ENCODE results near the gene GUSB. TPM values are rescaled to one million over a fixed set of nuclear protein-coding genes. Genes with fewer than 3 reads are reported as not detected.

Gene GUSB
- total and polyA plus RNA-seq, 4 donors, result 20.8 to 49.7 (median 32.7) TPM

DNA sequence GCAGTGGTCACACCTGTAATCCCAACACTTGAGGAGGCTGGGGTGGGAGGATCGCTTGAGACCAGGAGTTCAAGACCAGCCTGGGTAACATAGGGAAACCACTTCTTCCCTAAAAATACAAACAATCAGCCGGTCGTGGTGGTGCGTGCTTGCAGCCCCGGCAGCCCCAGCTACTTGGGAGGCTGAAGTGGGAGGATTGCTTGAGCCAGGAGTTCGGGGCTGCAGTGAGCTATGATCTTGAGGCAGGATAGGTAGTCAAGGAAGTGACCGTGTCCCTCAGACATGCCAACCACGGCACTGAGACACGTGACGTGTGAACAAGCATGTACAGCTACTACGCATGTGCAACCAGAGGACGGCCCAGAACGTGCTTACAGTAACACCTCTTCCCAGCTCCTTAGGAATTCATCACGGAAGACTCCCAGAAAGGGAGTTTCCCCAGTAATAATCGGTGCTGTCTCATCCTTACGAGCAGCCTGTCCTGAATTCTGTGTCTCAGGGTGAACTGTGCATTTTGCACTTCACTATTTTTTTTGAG, 5.3 kb downstream of the GUSB start:
- Histone ChIP-seq H3K36me3 (ENCODE audit: control insufficient read depth, insufficient read depth, low read length) (peaks cover 89% of the 10 kb centered on the region), H3K27ac (ENCODE audit: low read depth, low read length) (no peak overlapping the region), H3K9me3 (ENCODE audit: control insufficient read depth, insufficient read depth, low read length) (no peaks in the 10 kb centered on the region), H3K4me3 (ENCODE audit: low read depth, low read length) (no peak overlapping the region), H3K27me3 (ENCODE audit: control insufficient read depth, insufficient read depth, low read length) (no peaks in the 10 kb centered on the region), H3K4me1 (ENCODE audit: control insufficient read depth, insufficient read depth, low read length) (peaks cover 15% of the 10 kb centered on the region)
- WGBS (ENCODE audit: insufficient coverage), result 99% methylated on average over 14 of the region's 16 CpGs
- DNase-seq (ENCODE audit: low read depth in 4 of 6, low spot score in 6 of 6), result no peak

DNA sequence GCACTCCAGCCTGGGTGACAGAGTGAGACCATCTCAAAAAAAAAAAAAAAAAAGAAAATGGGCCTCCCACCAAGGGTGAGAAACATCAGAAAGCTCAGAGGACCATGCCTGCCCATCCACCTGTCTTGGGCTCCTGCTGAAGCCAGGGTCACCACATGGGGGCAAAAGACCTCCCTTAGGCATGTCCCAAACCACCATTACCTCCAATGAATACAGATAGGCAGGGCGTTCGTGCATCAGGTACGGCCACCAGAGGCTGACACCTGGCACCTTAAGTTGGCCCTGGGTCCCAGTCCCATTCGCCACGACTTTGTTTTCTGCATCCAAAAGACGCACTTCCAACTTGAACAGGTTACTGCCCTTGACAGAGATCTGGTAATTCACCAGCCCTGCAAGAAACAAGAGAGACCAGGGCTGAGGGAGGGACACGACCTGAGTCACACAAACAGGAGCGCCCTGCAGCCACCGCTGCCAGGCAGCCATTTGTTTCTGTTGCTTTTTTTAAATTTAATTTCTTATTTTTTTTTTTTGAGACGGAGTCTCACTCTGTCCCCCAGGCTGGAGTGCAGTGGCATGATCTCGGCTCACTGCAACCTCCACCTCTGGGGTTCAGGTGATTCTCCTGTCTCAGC, 6.1 kb downstream of the GUSB start:
- H3K9me3 ChIP-seq (ENCODE audit: control insufficient read depth, insufficient read depth, low read length), result no peaks in the 10 kb centered on the region
- no peak for DNase-seq (ENCODE audit: low read depth in 4 of 6, low spot score in 6 of 6)
- peaks cover 8% of the 10 kb centered on the region for H3K4me1 ChIP-seq (ENCODE audit: control insufficient read depth, insufficient read depth, low read length)
- H3K27ac ChIP-seq (ENCODE audit: low read depth, low read length), result no peak overlapping the region
- no peaks in the 10 kb centered on the region for H3K27me3 ChIP-seq (ENCODE audit: control insufficient read depth, insufficient read depth, low read length)
- peaks cover 97% of the 10 kb centered on the region for H3K36me3 ChIP-seq (ENCODE audit: control insufficient read depth, insufficient read depth, low read length)
- WGBS (ENCODE audit: insufficient coverage), result 96% methylated on average over 7 of the region's 11 CpGs
- no peak overlapping the region for H3K4me3 ChIP-seq (ENCODE audit: low read depth, low read length)

GRCh38 chr7:65974876-65975275, 7.1 kb downstream of the GUSB start:
- 85% methylated on average over 9 of the region's 9 CpGs for WGBS (ENCODE audit: insufficient coverage)
- Histone ChIP-seq H3K9me3 (ENCODE audit: control insufficient read depth, insufficient read depth, low read length) (no peaks in the 10 kb centered on the region), H3K4me1 (ENCODE audit: control insufficient read depth, insufficient read depth, low read length) (no peaks in the 10 kb centered on the region), H3K36me3 (ENCODE audit: control insufficient read depth, insufficient read depth, low read length) (peaks cover 97% of the 10 kb centered on the region), H3K27ac (ENCODE audit: low read depth, low read length) (no peak overlapping the region), H3K27me3 (ENCODE audit: control insufficient read depth, insufficient read depth, low read length) (no peaks in the 10 kb centered on the region), H3K4me3 (ENCODE audit: low read depth, low read length) (no peak overlapping the region)
- no peak for DNase-seq (ENCODE audit: low read depth in 4 of 6, low spot score in 6 of 6)

DNA sequence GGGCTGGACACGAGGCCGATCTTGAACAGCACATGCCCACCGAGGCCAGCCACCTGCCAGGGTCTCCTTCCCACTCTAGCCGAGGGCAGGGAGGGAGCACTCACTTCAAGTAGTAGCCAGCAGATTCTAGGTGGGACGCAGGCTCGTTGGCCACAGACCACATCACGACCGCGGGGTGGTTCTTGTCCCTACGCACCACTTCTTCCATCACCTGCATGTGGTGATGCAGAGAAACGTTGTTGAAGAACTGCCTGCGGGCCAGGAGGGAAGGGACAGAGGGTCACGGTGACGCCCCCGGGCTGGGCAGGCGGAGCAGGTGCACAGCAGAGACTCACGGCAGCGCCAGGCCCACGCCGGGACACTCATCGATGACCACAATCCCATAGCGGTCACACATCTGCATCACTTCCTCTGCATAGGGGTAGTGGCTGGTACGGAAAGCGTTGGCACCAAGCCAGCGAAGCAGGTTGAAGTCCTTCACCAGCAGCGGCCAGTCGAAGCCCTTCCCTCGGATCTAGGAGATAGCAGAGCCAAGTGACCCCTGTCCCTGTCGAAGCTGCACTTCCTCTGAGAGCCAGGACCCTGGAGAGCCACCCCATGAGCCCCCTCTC, 7.7 kb downstream of the GUSB start:
- Histone ChIP-seq H3K27me3 (ENCODE audit: control insufficient read depth, insufficient read depth, low read length) (no peaks in the 10 kb centered on the region), H3K9me3 (ENCODE audit: control insufficient read depth, insufficient read depth, low read length) (no peaks in the 10 kb centered on the region), H3K4me1 (ENCODE audit: control insufficient read depth, insufficient read depth, low read length) (no peaks in the 10 kb centered on the region), H3K36me3 (ENCODE audit: control insufficient read depth, insufficient read depth, low read length) (peaks cover 96% of the 10 kb centered on the region), H3K4me3 (ENCODE audit: low read depth, low read length) (no peak overlapping the region), H3K27ac (ENCODE audit: low read depth, low read length) (no peak overlapping the region)
- no peak for DNase-seq (ENCODE audit: low read depth in 4 of 6, low spot score in 6 of 6)
- WGBS (ENCODE audit: insufficient coverage), result 94% methylated on average over 27 of the region's 29 CpGs

DNA sequence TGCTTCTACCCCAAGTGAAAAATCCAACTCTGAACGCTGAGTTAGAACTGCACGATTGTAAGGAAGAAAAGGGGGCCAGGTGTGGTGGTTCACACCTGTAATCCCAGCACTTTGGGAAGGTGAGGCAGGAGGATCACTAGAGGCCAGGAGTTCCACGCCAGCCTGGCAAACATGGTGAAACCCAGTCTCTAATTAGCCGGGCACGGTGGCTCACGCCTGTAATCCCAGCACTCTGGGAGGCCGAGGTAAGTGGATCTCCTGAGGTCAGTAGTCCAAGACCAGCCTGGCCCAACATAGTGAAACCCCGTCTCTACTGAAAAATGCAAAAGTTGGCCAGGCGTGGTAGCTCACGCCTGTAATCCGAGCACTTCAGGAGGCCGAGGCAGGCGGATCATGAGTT, 9.0 kb downstream of the GUSB start:
- Histone ChIP-seq H3K27ac (ENCODE audit: low read depth, low read length) (no peak overlapping the region), H3K36me3 (ENCODE audit: control insufficient read depth, insufficient read depth, low read length) (peaks cover 96% of the 10 kb centered on the region), H3K9me3 (ENCODE audit: control insufficient read depth, insufficient read depth, low read length) (no peaks in the 10 kb centered on the region), H3K27me3 (ENCODE audit: control insufficient read depth, insufficient read depth, low read length) (no peaks in the 10 kb centered on the region), H3K4me1 (ENCODE audit: control insufficient read depth, insufficient read depth, low read length) (no peaks in the 10 kb centered on the region), H3K4me3 (ENCODE audit: low read depth, low read length) (no peak overlapping the region)
- DNase-seq (ENCODE audit: low read depth in 4 of 6, low spot score in 6 of 6), result no peak
- WGBS (ENCODE audit: insufficient coverage), result 96% methylated on average over 13 of the region's 13 CpGs

DNA sequence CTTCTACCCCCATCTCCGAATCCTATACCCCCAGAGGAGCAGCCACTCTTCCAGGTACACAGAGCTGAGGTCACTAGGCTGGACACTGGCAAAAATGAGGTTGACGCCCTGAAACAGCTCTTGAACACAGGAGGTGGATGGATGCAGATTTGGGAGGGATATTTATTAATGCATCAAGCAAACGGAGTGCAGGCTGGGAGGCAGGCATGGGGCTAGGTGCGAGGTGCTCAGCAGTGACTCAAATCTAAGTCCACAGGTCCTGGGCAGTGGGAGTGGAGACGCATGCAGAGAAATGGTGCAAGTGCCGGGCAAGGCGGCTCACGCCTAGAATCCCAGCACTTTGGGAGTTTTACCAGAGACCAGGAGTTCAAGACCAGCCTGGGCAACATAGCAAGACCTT, 11.0 kb downstream of the GUSB start:
- 97% methylated on average over 7 of the region's 8 CpGs for WGBS (ENCODE audit: insufficient coverage)
- Histone ChIP-seq H3K27ac (ENCODE audit: low read depth, low read length) (no peak overlapping the region), H3K4me1 (ENCODE audit: control insufficient read depth, insufficient read depth, low read length) (no peaks in the 10 kb centered on the region), H3K36me3 (ENCODE audit: control insufficient read depth, insufficient read depth, low read length) (peaks cover 99% of the 10 kb centered on the region), H3K27me3 (ENCODE audit: control insufficient read depth, insufficient read depth, low read length) (no peaks in the 10 kb centered on the region), H3K4me3 (ENCODE audit: low read depth, low read length) (no peak overlapping the region), H3K9me3 (ENCODE audit: control insufficient read depth, insufficient read depth, low read length) (no peaks in the 10 kb centered on the region)
- DNase-seq (ENCODE audit: low read depth in 4 of 6, low spot score in 6 of 6), result no peak

DNA sequence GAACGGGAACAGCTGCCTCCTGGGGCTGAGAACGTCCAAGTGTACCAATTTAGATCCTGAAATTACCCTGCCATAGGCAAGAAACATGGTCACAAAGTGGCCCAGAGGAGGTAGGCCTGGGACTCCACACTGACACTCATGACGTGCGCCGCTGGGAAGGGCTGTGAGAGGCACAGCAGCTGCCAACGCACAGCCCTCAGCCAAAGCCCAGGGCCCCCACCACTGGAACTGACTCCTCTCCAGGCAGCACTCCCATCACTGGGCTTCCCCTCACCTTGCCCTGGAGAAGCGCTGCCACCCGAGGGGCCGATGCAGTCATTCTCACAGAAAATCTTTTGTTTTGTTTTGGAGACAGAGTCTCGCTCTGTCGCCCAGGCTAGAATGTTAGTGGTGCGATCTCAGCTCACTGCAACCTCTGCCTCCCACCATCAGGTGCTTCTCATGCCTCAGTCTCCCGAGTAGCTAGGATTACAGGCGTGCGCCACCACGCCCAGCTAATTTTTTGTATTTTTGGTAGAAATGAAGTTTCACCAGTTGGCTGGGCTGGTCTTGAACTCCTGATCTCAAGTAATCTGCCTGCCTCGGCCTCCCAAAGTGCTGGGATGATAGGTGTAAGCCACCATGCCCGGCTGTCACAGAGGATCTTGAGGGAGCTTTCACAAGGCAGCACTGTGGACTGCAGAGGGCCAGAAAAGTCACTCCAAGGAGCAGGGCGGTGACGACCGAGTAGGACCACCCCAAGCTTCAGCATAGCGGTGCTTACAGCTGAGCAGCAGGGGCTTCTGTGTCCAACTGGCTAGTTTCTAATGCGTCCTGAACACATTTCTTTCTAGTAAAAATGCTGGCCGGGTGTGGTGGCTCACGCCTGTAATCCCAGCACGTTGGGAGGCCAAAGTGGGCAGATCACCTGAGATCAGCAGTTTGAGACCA, 13.5 kb downstream of the GUSB start:
- no peak for DNase-seq (ENCODE audit: low read depth in 4 of 6, low spot score in 6 of 6)
- Histone ChIP-seq H3K4me3 (ENCODE audit: low read depth, low read length) (no peak overlapping the region), H3K27ac (ENCODE audit: low read depth, low read length) (no peak overlapping the region), H3K36me3 (ENCODE audit: control insufficient read depth, insufficient read depth, low read length) (peaks cover 92% of the 10 kb centered on the region), H3K4me1 (ENCODE audit: control insufficient read depth, insufficient read depth, low read length) (no peaks in the 10 kb centered on the region), H3K27me3 (ENCODE audit: control insufficient read depth, insufficient read depth, low read length) (no peaks in the 10 kb centered on the region), H3K9me3 (ENCODE audit: control insufficient read depth, insufficient read depth, low read length) (no peaks in the 10 kb centered on the region)
- WGBS (ENCODE audit: insufficient coverage), result 94% methylated on average over 21 of the region's 26 CpGs

GRCh38 chr7:65967361-65968155, 14.5 kb downstream of the GUSB start:
- H3K27me3 ChIP-seq (ENCODE audit: control insufficient read depth, insufficient read depth, low read length), result no peaks in the 10 kb centered on the region
- no peak overlapping the region for H3K4me3 ChIP-seq (ENCODE audit: low read depth, low read length)
- peaks cover 92% of the 10 kb centered on the region for H3K36me3 ChIP-seq (ENCODE audit: control insufficient read depth, insufficient read depth, low read length)
- no peak overlapping the region for H3K27ac ChIP-seq (ENCODE audit: low read depth, low read length)
- no peaks in the 10 kb centered on the region for H3K9me3 ChIP-seq (ENCODE audit: control insufficient read depth, insufficient read depth, low read length)
- WGBS (ENCODE audit: insufficient coverage), result 98% methylated on average over 15 of the region's 17 CpGs
- no peaks in the 10 kb centered on the region for H3K4me1 ChIP-seq (ENCODE audit: control insufficient read depth, insufficient read depth, low read length)
- DNase-seq (ENCODE audit: low read depth in 4 of 6, low spot score in 6 of 6), result no peak

DNA sequence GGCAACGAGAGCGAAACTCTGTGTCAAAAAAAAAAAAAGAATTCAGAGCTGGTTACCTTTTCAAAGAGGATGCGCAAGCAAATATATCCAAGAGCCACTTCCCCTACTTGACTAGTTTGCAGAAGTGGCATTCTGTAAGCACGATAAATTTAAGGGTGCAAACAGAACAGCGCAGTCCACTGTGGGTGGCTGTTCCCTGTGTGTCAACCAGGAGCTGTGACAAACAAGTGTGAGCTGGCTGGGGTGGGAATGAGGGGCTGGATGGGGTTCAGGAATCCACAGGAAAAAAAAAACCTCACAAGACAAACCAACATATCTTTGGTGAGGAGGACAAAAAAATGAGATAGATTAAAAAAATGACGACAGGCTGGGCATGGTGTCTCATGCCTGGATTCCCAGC, 15.9 kb downstream of the GUSB start:
- Histone ChIP-seq H3K4me3 (ENCODE audit: low read depth, low read length) (no peak overlapping the region), H3K9me3 (ENCODE audit: control insufficient read depth, insufficient read depth, low read length) (no peaks in the 10 kb centered on the region)
- DNase-seq (ENCODE audit: low read depth in 4 of 6, low spot score in 6 of 6), result no peak

More for the DNA sequence above, 15.9 kb downstream of the GUSB start:
- no peaks in the 10 kb centered on the region for H3K27me3 ChIP-seq (ENCODE audit: control insufficient read depth, insufficient read depth, low read length)
- no peaks in the 10 kb centered on the region for H3K4me1 ChIP-seq (ENCODE audit: control insufficient read depth, insufficient read depth, low read length)
- peaks cover 93% of the 10 kb centered on the region for H3K36me3 ChIP-seq (ENCODE audit: control insufficient read depth, insufficient read depth, low read length)
- 87% methylated on average over 2 of the region's 6 CpGs for WGBS (ENCODE audit: insufficient coverage)
- no peak overlapping the region for H3K27ac ChIP-seq (ENCODE audit: low read depth, low read length)
